ENCODE data around the gene GLUD1.
"Not testable (repeated sequence)": the region's sequence is repeated elsewhere in the genome, so short reads cannot be mapped to it uniquely, and the experiment has no call there.

The GLUD1 gene

GRCh38 chr10:87094373-87095235 lies at the start of gene GLUD1, which contains the start of gene SHLD2:
Gene GLUD1, minus strand, starts transcription at chr10:87094843. Its CDS starts 74 bp downstream, at chr10:87094769.
Gene SHLD2, plus strand, starts transcription at chr10:87095206. Its CDS starts 56,149 bp downstream, at chr10:87151355.
- FAIRE-seq = peak; percentile 79
- DNase-seq (ENCODE audit: insufficient read length, low spot score) = peak; percentile 77

GRCh38 chr10:87143109-87143418 lies 48.4 kb upstream of the GLUD1 start:
- FAIRE-seq; DNase-seq (ENCODE audit: insufficient read length, low spot score): not testable (repeated sequence)

GRCh38 chr10:87142230-87143108 lies 47.8 kb upstream of the GLUD1 start:
- not testable (repeated sequence) for FAIRE-seq; DNase-seq (ENCODE audit: insufficient read length, low spot score)

- DNase-seq (ENCODE audit: insufficient read length, low spot score); FAIRE-seq: not testable (repeated sequence)
Observed at GRCh38 chr10:87137478-87137877, 42.8 kb upstream of the GLUD1 start.

DNA sequence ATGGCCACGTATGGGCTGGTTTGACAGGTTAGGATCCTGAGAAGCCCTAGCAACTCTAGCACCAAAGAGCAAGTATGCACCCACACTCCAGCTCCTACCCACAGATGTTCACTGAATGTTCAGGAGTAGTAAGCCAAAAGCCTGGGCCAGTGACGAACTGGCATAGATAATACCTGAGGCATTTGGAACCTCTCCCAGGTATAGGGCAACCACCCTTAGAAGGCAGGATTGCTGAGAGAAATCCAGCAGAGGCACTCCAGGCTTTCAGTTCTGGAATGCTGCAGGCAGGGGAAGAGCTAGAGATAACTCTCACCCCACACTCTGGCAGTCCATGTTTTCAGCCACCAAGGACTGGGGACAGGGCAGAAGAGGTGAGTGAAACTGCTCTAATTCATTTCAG lies 39.8 kb upstream of the GLUD1 start:
- FAIRE-seq = not testable (repeated sequence)

GRCh38 chr10:87133936-87134335 lies 39.3 kb upstream of the GLUD1 start:
- DNase-seq (ENCODE audit: insufficient read length, low spot score); FAIRE-seq: not testable (repeated sequence)

More for the DNA sequence above, 39.8 kb upstream of the GLUD1 start:
- DNase-seq (ENCODE audit: insufficient read length, low spot score) = not testable (repeated sequence)

- DNase-seq (ENCODE audit: insufficient read length, low spot score); FAIRE-seq: not testable (repeated sequence)
Observed at GRCh38 chr10:87132176-87132575, 37.5 kb upstream of the GLUD1 start.

DNA sequence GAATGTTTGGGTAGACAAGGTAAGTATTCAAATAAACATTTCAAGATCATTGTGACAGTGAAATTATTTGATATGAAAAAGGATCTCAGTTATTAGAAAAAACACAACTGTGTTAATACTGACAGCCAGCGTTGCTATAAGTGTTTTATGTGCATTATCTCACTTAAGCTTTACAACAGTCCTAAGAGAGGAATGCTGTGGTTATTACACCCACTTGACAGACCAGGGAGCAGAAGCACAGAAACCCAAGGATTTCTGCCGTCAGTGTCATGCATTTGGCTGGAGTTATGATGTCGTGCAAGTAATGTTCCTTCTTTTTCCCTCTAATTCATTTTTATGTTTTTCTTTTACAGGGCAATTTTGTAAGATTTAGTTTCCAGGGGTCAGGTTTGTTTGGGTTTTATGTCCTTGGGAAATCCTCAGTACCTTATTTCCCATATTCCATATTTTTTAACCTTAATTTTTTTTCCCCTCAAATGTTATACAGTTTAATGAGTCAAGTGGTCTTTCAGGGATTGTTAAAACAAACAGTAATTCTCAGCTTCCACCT lies 33.0 kb upstream of the GLUD1 start:
- not testable (repeated sequence) for DNase-seq (ENCODE audit: insufficient read length, low spot score); FAIRE-seq

- not testable (repeated sequence) for DNase-seq (ENCODE audit: insufficient read length, low spot score); FAIRE-seq
Observed at GRCh38 chr10:87127048-87127447, 32.4 kb upstream of the GLUD1 start.

GRCh38 chr10:87123351-87123750 lies 28.7 kb upstream of the GLUD1 start:
- FAIRE-seq; DNase-seq (ENCODE audit: insufficient read length, low spot score): not testable (repeated sequence)

- not testable (repeated sequence) for FAIRE-seq; DNase-seq (ENCODE audit: insufficient read length, low spot score)
Observed at GRCh38 chr10:87119029-87119428, 24.4 kb upstream of the GLUD1 start.

GRCh38 chr10:87118122-87118521 lies 23.5 kb upstream of the GLUD1 start:
- FAIRE-seq; DNase-seq (ENCODE audit: insufficient read length, low spot score): not testable (repeated sequence)

DNA sequence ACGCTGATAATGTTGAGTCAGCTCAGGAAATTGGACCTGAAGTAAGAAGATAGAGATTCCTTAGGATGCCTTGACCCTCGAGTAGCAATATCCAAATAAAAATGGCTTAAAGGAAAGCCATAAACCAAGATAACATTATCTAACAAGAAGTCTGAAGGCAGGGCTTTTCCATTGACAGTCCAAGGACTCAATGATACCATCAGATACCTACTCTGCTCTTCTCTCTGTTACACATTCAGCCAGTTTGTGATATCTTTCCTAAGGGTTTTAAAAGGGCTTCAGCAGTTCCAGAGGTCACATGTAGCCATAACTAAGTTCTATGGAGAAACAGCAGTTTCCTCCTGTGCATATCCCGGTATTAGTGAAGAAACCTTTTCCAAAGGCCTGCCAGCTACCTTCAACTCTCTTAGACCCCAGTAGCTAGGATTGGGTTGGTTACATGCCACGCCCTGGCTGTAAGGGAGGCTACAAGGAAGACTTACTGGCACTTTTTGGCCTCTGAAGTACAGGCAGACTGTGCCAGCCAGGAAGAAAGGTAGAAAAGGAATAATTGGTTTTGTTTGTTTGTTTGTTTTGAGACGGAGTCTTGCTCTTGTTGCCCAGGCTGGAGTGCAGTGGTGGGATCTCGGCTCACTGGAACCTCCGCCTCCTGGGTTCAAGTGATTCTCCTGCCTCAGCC lies 10.9 kb upstream of the GLUD1 start:
- FAIRE-seq (no peak), DNase-seq (ENCODE audit: insufficient read length, low spot score) (no peak)

GRCh38 chr10:87104727-87105126 lies 10.1 kb upstream of the GLUD1 start:
- DNase-seq (ENCODE audit: insufficient read length, low spot score); FAIRE-seq: not testable (repeated sequence)

DNA sequence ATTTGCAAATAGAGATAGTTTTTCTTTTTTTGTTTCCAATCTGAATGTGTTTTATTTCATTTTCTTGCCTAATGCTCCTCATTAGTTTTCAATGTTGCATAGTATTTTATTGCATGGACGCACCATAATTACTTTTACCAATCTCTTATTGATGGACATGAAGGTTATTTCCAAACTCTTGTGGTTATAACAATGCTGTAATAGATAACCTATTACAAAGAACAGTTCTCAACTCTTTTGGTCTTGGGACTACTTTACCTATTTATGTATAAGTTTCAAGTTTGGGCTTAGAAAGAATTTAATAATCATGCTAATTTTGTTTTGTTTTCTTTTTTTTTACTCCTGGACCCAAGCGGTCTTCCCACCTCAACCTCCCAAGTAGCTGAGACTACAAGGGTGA lies 7.4 kb upstream of the GLUD1 start:
- FAIRE-seq = peak; percentile 61

GRCh38 chr10:87095236-87095945 lies 748 bp upstream of the GLUD1 start:
- peak; percentile 36 for DNase-seq (ENCODE audit: insufficient read length, low spot score)

More for the DNA sequence above, 7.4 kb upstream of the GLUD1 start:
- DNase-seq (ENCODE audit: insufficient read length, low spot score) = no peak

DNA sequence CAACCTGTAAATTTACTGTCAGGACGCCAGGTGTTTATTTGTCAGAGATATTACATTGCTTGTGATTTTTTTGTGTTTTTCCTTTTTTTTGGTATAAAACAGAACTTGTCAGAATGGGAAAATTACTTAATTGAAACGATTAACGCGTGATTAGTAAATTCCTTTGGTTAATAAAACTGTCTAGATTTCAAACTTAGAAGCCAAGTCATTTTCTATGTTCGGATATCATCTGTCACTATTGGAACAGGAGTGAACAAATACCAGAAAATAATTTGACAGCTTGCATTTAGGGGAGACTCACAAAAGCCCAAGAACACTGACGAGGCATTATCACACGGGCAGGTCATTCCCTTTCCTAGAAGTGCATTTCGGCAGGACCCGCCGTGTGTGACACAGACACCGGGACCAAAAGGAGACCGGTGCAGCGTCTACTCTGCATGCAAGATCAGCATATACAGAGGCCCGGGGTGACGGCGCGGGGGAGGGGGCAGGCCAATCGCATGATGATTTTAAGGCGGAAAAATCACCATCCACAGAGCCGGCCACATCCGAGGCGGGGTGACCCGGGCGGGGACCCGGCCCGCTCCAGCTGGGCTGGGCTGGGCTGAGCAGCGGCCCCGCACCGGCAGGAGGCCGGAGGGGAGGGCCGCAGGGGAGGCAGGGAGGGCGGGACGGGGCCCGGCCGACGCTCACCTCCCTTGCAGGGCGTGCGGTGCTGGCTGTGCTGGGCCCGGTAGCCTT lies 841 bp downstream of the GLUD1 start:
- FAIRE-seq (peak; percentile 88), DNase-seq (ENCODE audit: insufficient read length, low spot score) (peak; percentile 16)

More at GRCh38 chr10:87095236-87095945, 748 bp upstream of the GLUD1 start:
- peak; percentile 80 for FAIRE-seq

DNA sequence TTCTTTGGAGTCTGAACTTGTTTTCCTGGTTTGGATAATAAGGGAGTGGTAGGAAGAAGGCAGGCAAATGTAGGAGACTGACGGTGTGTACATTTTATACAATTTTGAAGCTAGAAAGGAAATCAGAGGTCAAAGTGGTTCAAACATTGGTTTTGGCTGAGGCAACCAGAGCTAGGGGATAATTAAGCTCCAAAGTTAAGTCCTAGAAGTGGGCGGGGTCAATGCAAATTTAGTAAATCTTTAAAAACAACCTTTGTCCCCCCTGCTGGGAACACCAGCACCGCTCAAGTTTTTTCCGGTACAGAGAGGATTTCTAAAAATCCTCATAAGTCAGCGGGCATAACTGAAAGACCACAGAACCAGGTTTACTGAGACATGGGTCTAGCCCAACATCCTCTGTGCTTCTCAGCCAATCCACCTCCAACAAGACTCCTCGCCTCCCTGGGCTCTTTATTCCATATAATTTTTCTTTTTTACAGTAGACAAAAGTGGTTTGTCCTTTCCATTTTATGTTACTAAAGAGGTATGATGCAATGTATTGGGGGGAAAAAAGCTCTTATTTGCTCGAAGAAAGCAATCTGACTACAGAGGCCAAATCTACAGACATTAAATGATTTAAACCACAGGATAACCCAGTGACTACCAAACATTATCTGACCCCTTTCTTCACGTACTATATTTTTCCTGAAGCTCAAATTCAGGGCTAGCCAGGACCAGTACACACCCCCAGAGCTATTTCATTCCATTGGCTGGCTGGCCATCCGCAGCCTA lies 1.6 kb downstream of the GLUD1 start:
- DNase-seq (ENCODE audit: insufficient read length, low spot score) (peak; percentile 45), FAIRE-seq (peak; percentile 91)
